ENCODE results near the gene KLHDC3.
A peak's percentile ranks its signal among the peaks of the same experiment; 100 is the strongest.
"Not testable (repeated sequence)": the region's sequence is repeated elsewhere in the genome, so short reads cannot be mapped to it uniquely, and the experiment has no call there.

Gene KLHDC3

GRCh38 chr6:42988486-42989020, 25.5 kb upstream of the KLHDC3 start:
- no peak for DNase-seq (ENCODE audit: low spot score)

- DNase-seq (ENCODE audit: low spot score): no peak
These were observed 24.1 kb upstream of the KLHDC3 start for GRCh38 chr6:42989923-42990322.

DNA sequence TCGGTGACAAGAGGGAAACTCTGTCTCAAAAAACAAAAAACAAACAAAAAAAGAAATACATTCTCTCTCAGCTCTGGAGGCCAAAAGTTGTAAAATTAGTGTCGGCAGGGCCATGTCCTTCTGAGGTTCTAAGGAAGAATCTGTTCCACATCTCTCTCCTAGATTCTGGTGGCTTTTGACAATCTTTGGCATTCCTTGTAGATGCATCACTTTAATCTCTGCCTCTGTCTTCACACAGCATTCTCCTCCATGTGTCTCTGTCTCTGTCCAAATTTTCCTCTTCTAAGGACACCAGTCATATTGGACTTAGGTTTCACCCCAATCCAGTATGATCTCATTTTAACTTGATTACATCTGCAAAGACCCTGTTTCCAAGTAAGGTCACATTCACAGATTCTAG, 20.6 kb upstream of the KLHDC3 start:
- no peak for DNase-seq (ENCODE audit: low spot score)

DNA sequence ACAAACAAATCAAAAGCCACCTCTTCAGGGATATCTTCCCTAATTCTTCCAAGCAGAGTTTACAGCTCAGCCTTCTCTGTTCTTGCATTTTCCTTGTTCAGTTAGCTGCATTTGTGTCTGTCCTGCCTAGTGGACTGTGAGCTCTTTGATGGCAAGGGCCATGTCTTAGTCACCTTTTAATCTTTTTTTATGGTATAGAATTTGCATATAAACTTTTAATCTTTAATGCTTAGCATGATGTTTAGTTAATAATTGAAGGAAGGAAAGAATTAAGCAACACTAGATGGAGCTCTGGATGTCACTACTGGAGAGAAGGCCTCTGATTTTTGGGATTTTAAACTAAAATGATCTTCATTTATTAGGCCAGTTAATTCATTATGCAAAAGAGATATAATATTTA, 17.5 kb upstream of the KLHDC3 start:
- DNase-seq (ENCODE audit: low spot score): no peak

GRCh38 chr6:42998205-42998604, 15.8 kb upstream of the KLHDC3 start:
- not testable (repeated sequence) for DNase-seq (ENCODE audit: low spot score)

- no peak for DNase-seq (ENCODE audit: low spot score)
These were observed 12.2 kb upstream of the KLHDC3 start for GRCh38 chr6:43001843-43002242.

DNA sequence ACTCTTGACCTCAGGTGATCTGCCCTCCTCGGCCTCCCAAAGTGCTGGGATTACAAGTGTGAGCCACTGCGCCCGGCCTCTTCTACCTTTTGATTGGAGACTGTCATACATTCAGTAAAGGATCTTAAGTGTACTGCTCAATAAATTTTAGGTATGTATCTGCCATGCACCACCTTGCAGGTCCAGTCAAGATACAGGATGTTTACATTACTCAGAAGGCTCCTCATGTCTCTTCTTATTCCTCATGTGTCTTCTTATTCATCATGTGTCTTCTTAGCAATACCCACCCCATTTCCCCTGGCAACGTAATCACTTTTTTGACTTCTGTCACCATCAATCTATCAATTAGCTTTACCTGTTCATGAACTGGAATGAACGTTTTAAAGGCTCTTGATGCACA, 8.2 kb upstream of the KLHDC3 start:
- no peak for DNase-seq (ENCODE audit: low spot score)

GRCh38 chr6:43006251-43006650, 7.8 kb upstream of the KLHDC3 start:
- no peak for DNase-seq (ENCODE audit: low spot score)

DNA sequence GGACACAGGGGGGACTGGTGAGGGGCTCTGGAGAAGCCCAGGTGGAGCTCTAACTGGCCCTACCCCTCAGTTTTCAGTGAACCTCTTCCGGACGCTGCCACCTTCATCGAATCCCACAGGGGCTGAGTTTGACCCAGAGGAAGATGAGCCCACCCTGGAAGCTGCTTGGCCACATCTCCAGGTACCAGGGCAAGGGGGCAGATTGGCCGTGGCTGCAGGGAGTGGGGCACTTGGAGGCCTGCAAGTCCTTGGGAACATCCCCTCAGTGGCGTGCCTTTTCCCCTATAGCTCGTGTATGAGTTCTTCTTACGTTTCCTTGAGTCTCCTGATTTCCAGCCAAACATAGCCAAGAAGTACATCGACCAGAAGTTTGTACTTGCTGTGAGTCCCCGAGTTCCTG, 6.9 kb upstream of the KLHDC3 start:
- DNase-seq (ENCODE audit: low spot score): no peak

GRCh38 chr6:43009124-43009523, 4.9 kb upstream of the KLHDC3 start:
- no peak for DNase-seq (ENCODE audit: low spot score)

GRCh38 chr6:43011207-43011606, 2.8 kb upstream of the KLHDC3 start:
- DNase-seq (ENCODE audit: low spot score): no peak

DNA sequence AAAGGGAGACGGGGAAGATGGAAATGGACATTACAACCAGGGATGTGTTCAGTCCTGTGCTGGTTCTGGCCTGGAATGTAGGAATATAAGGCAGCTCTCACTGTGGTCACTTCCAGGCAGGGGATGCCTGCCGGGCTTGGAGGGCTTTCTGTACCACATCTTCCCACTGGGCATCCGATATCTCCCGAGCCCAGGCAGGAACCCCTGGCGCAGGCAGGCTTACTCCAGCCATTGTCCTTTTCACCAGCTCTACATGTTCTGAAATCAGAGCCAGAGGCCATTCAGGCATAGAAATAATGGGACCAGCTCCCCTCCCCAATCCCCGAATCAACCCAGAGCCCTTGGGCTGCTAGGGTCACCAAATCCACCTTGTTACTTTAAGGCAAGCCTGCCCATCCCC, 1.7 kb upstream of the KLHDC3 start:
- DNase-seq (ENCODE audit: low spot score): no peak

DNA sequence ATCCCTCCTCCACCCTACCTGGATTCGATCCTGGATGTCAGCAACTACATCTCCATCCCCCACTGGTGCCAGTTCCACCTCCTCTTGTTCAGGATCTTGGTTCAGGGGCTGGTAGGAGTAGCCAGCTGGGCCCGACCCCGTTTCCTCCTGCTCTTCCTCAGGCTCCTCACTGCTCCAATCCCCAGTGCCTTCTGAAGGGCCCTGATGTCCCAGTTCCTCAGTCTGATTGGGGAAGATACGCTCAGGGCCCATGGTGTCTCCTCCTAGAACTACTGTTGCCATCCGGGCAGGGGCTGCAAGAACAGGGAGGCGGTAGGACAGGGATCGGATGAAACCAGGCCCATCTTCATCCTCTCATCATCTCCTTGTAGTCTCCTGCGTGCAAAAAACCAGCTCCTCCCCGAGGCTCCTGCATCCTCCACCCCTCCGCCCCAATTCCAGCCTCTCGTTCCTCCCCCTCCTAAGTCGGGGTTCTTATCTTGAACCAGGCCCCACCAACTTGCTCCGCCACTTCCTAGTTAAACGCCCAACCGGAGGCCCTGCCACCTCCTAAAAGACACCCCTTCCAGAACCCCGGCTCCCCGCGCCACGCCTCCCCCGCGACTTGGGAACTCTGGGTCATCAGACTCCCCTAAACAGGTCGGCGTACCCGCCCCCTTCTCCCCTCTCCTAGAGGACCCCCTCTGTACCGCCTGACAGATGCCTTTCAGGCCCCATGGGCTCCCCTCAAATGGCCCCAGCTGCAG, 779 bp upstream of the KLHDC3 start:
- DNase-seq (ENCODE audit: low spot score): no peak

GRCh38 chr6:43014434-43014909, 423 bp downstream of the KLHDC3 start:
- no peak for DNase-seq (ENCODE audit: low spot score)

- no peak for DNase-seq (ENCODE audit: low spot score)
These were observed 2.3 kb downstream of the KLHDC3 start for GRCh38 chr6:43016176-43016942.

DNA sequence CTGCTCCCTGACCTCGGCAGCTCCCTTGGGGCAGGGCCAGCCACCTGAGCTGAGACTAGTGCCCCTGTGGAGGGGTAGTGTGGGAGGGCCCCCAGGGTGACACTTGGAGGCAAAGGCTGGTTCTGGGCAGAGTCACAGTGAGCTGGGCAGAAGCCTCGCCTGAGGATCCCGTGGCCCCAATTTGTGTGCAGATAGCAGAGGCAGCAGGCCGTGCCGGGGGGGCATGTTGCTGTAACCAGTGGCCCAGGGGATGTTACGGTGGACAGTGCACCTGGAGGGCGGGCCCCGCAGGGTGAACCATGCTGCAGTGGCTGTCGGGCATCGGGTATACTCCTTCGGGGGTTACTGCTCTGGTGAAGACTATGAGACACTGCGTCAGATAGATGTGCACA, 2.9 kb downstream of the KLHDC3 start:
- DNase-seq (ENCODE audit: low spot score): no peak

GRCh38 chr6:43019152-43019551, 5.1 kb downstream of the KLHDC3 start:
- no peak for DNase-seq (ENCODE audit: low spot score)

DNA sequence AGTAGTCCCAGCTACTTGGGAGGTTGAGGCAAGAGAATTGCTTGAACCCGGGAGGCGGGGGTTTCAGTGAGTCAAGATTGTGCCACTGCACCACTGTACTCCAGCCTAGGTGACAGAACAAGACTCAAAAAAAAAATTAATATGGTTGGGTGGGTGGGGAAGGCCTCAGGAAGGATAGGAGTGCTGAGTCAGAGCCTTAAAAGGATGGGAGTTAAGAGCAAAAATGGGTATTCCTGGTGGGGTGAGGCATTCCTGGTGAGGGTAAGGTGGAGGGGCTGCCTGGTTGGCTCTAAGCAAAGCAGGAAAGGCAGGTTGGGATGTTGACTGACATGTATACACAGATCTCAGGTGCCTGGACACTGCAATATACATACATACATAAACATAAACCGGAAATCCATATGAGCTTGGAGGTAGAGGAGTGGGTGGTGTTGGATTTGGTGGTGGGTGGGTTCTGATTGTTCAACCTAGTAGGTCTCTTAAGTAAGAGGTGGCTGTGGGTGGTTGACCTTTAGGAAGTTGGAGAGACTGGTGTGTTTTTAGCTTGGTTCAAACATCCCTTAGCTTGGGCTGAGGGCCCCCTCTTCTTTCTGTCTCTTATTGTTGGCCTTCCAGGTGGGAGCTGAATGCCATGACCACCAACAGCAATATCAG, 6.1 kb downstream of the KLHDC3 start:
- no peak for DNase-seq (ENCODE audit: low spot score)

- no peak for DNase-seq (ENCODE audit: low spot score)
These were observed 6.8 kb downstream of the KLHDC3 start for GRCh38 chr6:43020847-43021246.

DNA sequence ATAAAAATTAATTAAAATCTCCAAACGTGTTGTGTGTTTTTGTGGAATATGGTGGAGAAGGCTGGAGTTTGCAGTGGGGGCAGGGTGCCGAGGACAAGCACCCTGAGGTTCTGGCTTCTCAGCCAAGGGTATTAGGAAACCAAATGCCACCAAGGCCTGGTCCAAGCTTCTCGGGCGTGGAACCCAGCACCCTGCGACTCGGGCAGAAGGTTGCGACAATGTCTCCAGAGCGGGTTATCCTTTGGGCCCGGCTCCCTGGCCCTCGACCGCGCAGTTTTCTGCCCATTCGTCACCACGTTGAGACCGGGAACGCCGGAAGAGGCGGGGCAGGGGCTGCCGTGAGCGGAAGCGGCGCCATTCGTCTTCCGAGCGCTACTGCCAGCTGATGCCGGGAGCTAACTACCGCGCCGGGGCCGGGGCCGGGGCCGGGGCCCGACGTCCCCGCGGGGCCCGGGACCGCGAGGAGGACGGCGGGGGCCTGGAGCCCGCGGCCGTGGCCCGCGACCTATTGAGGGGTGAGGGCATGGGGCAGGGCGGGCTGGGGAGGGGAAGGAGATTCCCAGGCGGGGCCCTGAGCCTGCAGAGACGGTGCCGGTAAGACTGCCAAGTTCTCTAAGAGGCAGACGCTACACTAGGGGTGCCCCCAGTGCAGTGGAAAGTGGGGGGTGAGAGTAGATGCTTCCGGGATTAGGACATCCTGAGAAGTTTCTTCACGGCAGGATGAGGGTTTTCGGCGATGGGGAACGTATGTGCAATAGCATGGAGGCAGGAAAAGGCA, 7.4 kb downstream of the KLHDC3 start, which contains the start of gene RRP36:
RRP36 (plus strand) TSS at position 354 of the 778 bp plus-strand sequence; CDS start at position 386, 32 bp downstream.
- peak; percentile 86 for DNase-seq (ENCODE audit: low spot score)

GRCh38 chr6:43024436-43024835, 10.4 kb downstream of the KLHDC3 start:
- DNase-seq (ENCODE audit: low spot score): no peak

DNA sequence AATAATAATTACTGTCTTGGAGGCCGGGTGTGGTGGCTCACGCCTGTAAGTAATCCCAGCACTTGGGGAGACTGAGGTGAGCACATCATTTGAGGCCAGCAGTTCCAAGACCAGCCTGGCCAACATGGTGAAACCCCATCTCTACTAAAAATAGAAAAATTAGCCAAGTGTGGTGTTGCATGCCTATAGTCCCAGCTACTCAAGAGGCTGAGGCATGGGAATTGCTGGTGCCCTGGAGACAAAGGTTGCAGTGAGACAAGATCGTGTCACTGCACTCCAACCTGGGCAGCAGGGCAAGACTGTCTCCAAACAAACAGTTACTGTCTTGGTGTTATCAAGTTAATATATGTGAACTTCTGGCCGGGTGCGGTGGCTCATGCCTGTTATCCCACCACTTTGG, 12.3 kb downstream of the KLHDC3 start:
- DNase-seq (ENCODE audit: low spot score): no peak

Data from ecto neural progenitor cell (in vitro differentiated cells).